ENCODE results near the gene MACROD2. TPM values are rescaled to one million over a fixed set of nuclear protein-coding genes. Genes with fewer than 3 reads are reported as not detected.
"Not testable (repeated sequence)": the region's sequence is repeated elsewhere in the genome, so short reads cannot be mapped to it uniquely, and the experiment has no call there.

Gene MACROD2
- total RNA-seq, 1 donor from 2014 or later, result 3.1 TPM

- Histone ChIP-seq H3K4me3 (ENCODE audit: low read length in 3 of 3) (no peak overlapping the region), H3K27me3 (ENCODE audit: control insufficient read depth in 3 of 3, insufficient read depth in 3 of 3, low read length in 3 of 3) (no peaks in the 10 kb centered on the region), H3K27ac (ENCODE audit: low read depth, low read length) (no peak overlapping the region)
Observed at GRCh38 chr20:15802020-15802419, 1806.7 kb downstream of the MACROD2 start.

GRCh38 chr20:15805154-15805553 lies 1809.8 kb downstream of the MACROD2 start:
- Histone ChIP-seq H3K27me3 (ENCODE audit: control insufficient read depth in 3 of 3, insufficient read depth in 3 of 3, low read length in 3 of 3) (no peaks in the 10 kb centered on the region), H3K36me3 (ENCODE audit: control insufficient read depth in 3 of 3, insufficient read depth in 3 of 3, low read length in 3 of 3) (no peaks in the 10 kb centered on the region), H3K4me1 (ENCODE audit: control insufficient read depth in 3 of 3, insufficient read depth in 3 of 3, low read length in 3 of 3) (no peaks in the 10 kb centered on the region), H3K9me3 (ENCODE audit: control insufficient read depth in 3 of 3, low read length in 3 of 3) (no peaks in the 10 kb centered on the region), H3K9ac (ENCODE audit: low read depth in 1 of 3, low read length in 3 of 3) (no peak overlapping the region), H3K27ac (ENCODE audit: low read depth, low read length) (no peak overlapping the region), H3K4me3 (ENCODE audit: low read length in 3 of 3) (no peak overlapping the region)

More at GRCh38 chr20:15802020-15802419, 1806.7 kb downstream of the MACROD2 start:
- Histone ChIP-seq H3K9ac (ENCODE audit: low read depth in 1 of 3, low read length in 3 of 3) (no peak overlapping the region), H3K9me3 (ENCODE audit: control insufficient read depth in 3 of 3, low read length in 3 of 3) (no peaks in the 10 kb centered on the region), H3K4me1 (ENCODE audit: control insufficient read depth in 3 of 3, insufficient read depth in 3 of 3, low read length in 3 of 3) (no peaks in the 10 kb centered on the region), H3K36me3 (ENCODE audit: control insufficient read depth in 3 of 3, insufficient read depth in 3 of 3, low read length in 3 of 3) (no peaks in the 10 kb centered on the region)

GRCh38 chr20:15806105-15806504 lies 1810.8 kb downstream of the MACROD2 start:
- no peak overlapping the region for H3K4me3 ChIP-seq (ENCODE audit: low read length in 3 of 3)
- no peaks in the 10 kb centered on the region for H3K27me3 ChIP-seq (ENCODE audit: control insufficient read depth in 3 of 3, insufficient read depth in 3 of 3, low read length in 3 of 3)
- no peak overlapping the region for H3K27ac ChIP-seq (ENCODE audit: low read depth, low read length)
- no peaks in the 10 kb centered on the region for H3K4me1 ChIP-seq (ENCODE audit: control insufficient read depth in 3 of 3, insufficient read depth in 3 of 3, low read length in 3 of 3)
- H3K36me3 ChIP-seq (ENCODE audit: control insufficient read depth in 3 of 3, insufficient read depth in 3 of 3, low read length in 3 of 3), result no peaks in the 10 kb centered on the region
- H3K9ac ChIP-seq (ENCODE audit: low read depth in 1 of 3, low read length in 3 of 3), result no peak overlapping the region
- no peaks in the 10 kb centered on the region for H3K9me3 ChIP-seq (ENCODE audit: control insufficient read depth in 3 of 3, low read length in 3 of 3)

GRCh38 chr20:15807271-15807670 lies 1812.0 kb downstream of the MACROD2 start:
- H3K9ac ChIP-seq (ENCODE audit: low read depth in 1 of 3, low read length in 3 of 3), result no peak overlapping the region
- H3K36me3 ChIP-seq (ENCODE audit: control insufficient read depth in 3 of 3, insufficient read depth in 3 of 3, low read length in 3 of 3), result no peaks in the 10 kb centered on the region
- no peaks in the 10 kb centered on the region for H3K27me3 ChIP-seq (ENCODE audit: control insufficient read depth in 3 of 3, insufficient read depth in 3 of 3, low read length in 3 of 3)
- no peak overlapping the region for H3K27ac ChIP-seq (ENCODE audit: low read depth, low read length)
- H3K4me1 ChIP-seq (ENCODE audit: control insufficient read depth in 3 of 3, insufficient read depth in 3 of 3, low read length in 3 of 3), result no peaks in the 10 kb centered on the region
- H3K4me3 ChIP-seq (ENCODE audit: low read length in 3 of 3), result no peak overlapping the region
- no peaks in the 10 kb centered on the region for H3K9me3 ChIP-seq (ENCODE audit: control insufficient read depth in 3 of 3, low read length in 3 of 3)

GRCh38 chr20:15807771-15808170 lies 1812.5 kb downstream of the MACROD2 start:
- H3K4me1 ChIP-seq (ENCODE audit: control insufficient read depth in 3 of 3, insufficient read depth in 3 of 3, low read length in 3 of 3); H3K9me3 ChIP-seq (ENCODE audit: control insufficient read depth in 3 of 3, low read length in 3 of 3); H3K27me3 ChIP-seq (ENCODE audit: control insufficient read depth in 3 of 3, insufficient read depth in 3 of 3, low read length in 3 of 3); H3K4me3 ChIP-seq (ENCODE audit: low read length in 3 of 3); H3K36me3 ChIP-seq (ENCODE audit: control insufficient read depth in 3 of 3, insufficient read depth in 3 of 3, low read length in 3 of 3); H3K9ac ChIP-seq (ENCODE audit: low read depth in 1 of 3, low read length in 3 of 3); H3K27ac ChIP-seq (ENCODE audit: low read depth, low read length): not testable (repeated sequence)

GRCh38 chr20:15811951-15812350 lies 1816.6 kb downstream of the MACROD2 start:
- Histone ChIP-seq H3K4me1 (ENCODE audit: control insufficient read depth in 3 of 3, insufficient read depth in 3 of 3, low read length in 3 of 3) (no peaks in the 10 kb centered on the region), H3K9ac (ENCODE audit: low read depth in 1 of 3, low read length in 3 of 3) (no peak overlapping the region), H3K27ac (ENCODE audit: low read depth, low read length) (no peak overlapping the region), H3K4me3 (ENCODE audit: low read length in 3 of 3) (no peak overlapping the region), H3K27me3 (ENCODE audit: control insufficient read depth in 3 of 3, insufficient read depth in 3 of 3, low read length in 3 of 3) (no peaks in the 10 kb centered on the region), H3K9me3 (ENCODE audit: control insufficient read depth in 3 of 3, low read length in 3 of 3) (no peaks in the 10 kb centered on the region), H3K36me3 (ENCODE audit: control insufficient read depth in 3 of 3, insufficient read depth in 3 of 3, low read length in 3 of 3) (no peaks in the 10 kb centered on the region)

GRCh38 chr20:15812696-15813095 lies 1817.4 kb downstream of the MACROD2 start:
- H3K27me3 ChIP-seq (ENCODE audit: control insufficient read depth in 3 of 3, insufficient read depth in 3 of 3, low read length in 3 of 3), result no peaks in the 10 kb centered on the region
- H3K27ac ChIP-seq (ENCODE audit: low read depth, low read length), result no peak overlapping the region
- no peak overlapping the region for H3K9ac ChIP-seq (ENCODE audit: low read depth in 1 of 3, low read length in 3 of 3)
- H3K4me3 ChIP-seq (ENCODE audit: low read length in 3 of 3), result no peak overlapping the region
- H3K9me3 ChIP-seq (ENCODE audit: control insufficient read depth in 3 of 3, low read length in 3 of 3), result no peaks in the 10 kb centered on the region
- H3K4me1 ChIP-seq (ENCODE audit: control insufficient read depth in 3 of 3, insufficient read depth in 3 of 3, low read length in 3 of 3), result no peaks in the 10 kb centered on the region
- no peaks in the 10 kb centered on the region for H3K36me3 ChIP-seq (ENCODE audit: control insufficient read depth in 3 of 3, insufficient read depth in 3 of 3, low read length in 3 of 3)

- peaks cover 0 to 3% (median 0%) of the 10 kb centered on the region in 3 donors for H3K4me1 ChIP-seq (ENCODE audit: control insufficient read depth in 3 of 3, insufficient read depth in 3 of 3, low read length in 3 of 3)
- no peaks in the 10 kb centered on the region for H3K9me3 ChIP-seq (ENCODE audit: control insufficient read depth in 3 of 3, low read length in 3 of 3)
- H3K4me3 ChIP-seq (ENCODE audit: low read length in 3 of 3), result no peak overlapping the region
- H3K27me3 ChIP-seq (ENCODE audit: control insufficient read depth in 3 of 3, insufficient read depth in 3 of 3, low read length in 3 of 3), result no peaks in the 10 kb centered on the region
- no peaks in the 10 kb centered on the region for H3K36me3 ChIP-seq (ENCODE audit: control insufficient read depth in 3 of 3, insufficient read depth in 3 of 3, low read length in 3 of 3)
- no peak overlapping the region for H3K9ac ChIP-seq (ENCODE audit: low read depth in 1 of 3, low read length in 3 of 3)
- no peak overlapping the region for H3K27ac ChIP-seq (ENCODE audit: low read depth, low read length)
Observed at GRCh38 chr20:15814360-15814759, 1819.0 kb downstream of the MACROD2 start.

GRCh38 chr20:15814911-15815310 lies 1819.6 kb downstream of the MACROD2 start:
- H3K9me3 ChIP-seq (ENCODE audit: control insufficient read depth in 3 of 3, low read length in 3 of 3), result no peaks in the 10 kb centered on the region
- no peak overlapping the region for H3K4me3 ChIP-seq (ENCODE audit: low read length in 3 of 3)
- H3K36me3 ChIP-seq (ENCODE audit: control insufficient read depth in 3 of 3, insufficient read depth in 3 of 3, low read length in 3 of 3), result no peaks in the 10 kb centered on the region
- H3K27me3 ChIP-seq (ENCODE audit: control insufficient read depth in 3 of 3, insufficient read depth in 3 of 3, low read length in 3 of 3), result no peaks in the 10 kb centered on the region
- H3K9ac ChIP-seq (ENCODE audit: low read depth in 1 of 3, low read length in 3 of 3), result no peak overlapping the region
- H3K27ac ChIP-seq (ENCODE audit: low read depth, low read length), result no peak overlapping the region
- H3K4me1 ChIP-seq (ENCODE audit: control insufficient read depth in 3 of 3, insufficient read depth in 3 of 3, low read length in 3 of 3), result peaks cover 0 to 3% (median 0%) of the 10 kb centered on the region in 3 donors

- Histone ChIP-seq H3K9me3 (ENCODE audit: control insufficient read depth in 3 of 3, low read length in 3 of 3) (no peaks in the 10 kb centered on the region), H3K27me3 (ENCODE audit: control insufficient read depth in 3 of 3, insufficient read depth in 3 of 3, low read length in 3 of 3) (no peaks in the 10 kb centered on the region), H3K4me3 (ENCODE audit: low read length in 3 of 3) (no peak overlapping the region), H3K4me1 (ENCODE audit: control insufficient read depth in 3 of 3, insufficient read depth in 3 of 3, low read length in 3 of 3) (peaks cover 0 to 3% (median 0%) of the 10 kb centered on the region in 3 donors), H3K36me3 (ENCODE audit: control insufficient read depth in 3 of 3, insufficient read depth in 3 of 3, low read length in 3 of 3) (no peaks in the 10 kb centered on the region), H3K9ac (ENCODE audit: low read depth in 1 of 3, low read length in 3 of 3) (no peak overlapping the region), H3K27ac (ENCODE audit: low read depth, low read length) (no peak overlapping the region)
Observed at GRCh38 chr20:15817351-15817750, 1822.0 kb downstream of the MACROD2 start.

- Histone ChIP-seq H3K27me3 (ENCODE audit: control insufficient read depth in 3 of 3, insufficient read depth in 3 of 3, low read length in 3 of 3) (no peaks in the 10 kb centered on the region), H3K4me3 (ENCODE audit: low read length in 3 of 3) (no peak overlapping the region), H3K9me3 (ENCODE audit: control insufficient read depth in 3 of 3, low read length in 3 of 3) (no peaks in the 10 kb centered on the region), H3K36me3 (ENCODE audit: control insufficient read depth in 3 of 3, insufficient read depth in 3 of 3, low read length in 3 of 3) (no peaks in the 10 kb centered on the region), H3K4me1 (ENCODE audit: control insufficient read depth in 3 of 3, insufficient read depth in 3 of 3, low read length in 3 of 3) (peaks cover 0 to 3% (median 0%) of the 10 kb centered on the region in 3 donors), H3K27ac (ENCODE audit: low read depth, low read length) (no peak overlapping the region), H3K9ac (ENCODE audit: low read depth in 1 of 3, low read length in 3 of 3) (no peak overlapping the region)
Observed at GRCh38 chr20:15818651-15819071, 1823.3 kb downstream of the MACROD2 start.

Data from skeletal muscle tissue (tissue), 4 donors.